MCF 10A (cell line): ENCODE measurements around the gene APBA2. TPM values are rescaled to one million over a fixed set of nuclear protein-coding genes. Genes with fewer than 3 reads are reported as not detected.

Experiments used
- BruUV-seq: library from RNA; stranded (reverse); fragments of 400-500 nt; replicated peaks from 2 replicates; lab custom pipeline; 2021; lab: Mats Ljungman, UMichigan
- CTCF ChIA-PET: fragments of 300-600 bp; sonication (Branson Sonifier 250); formaldehyde crosslinking; extraction: SDS; loops from one replicate; lab custom pipeline; 2021; ENCODE audit warnings: antibody characterized with exemption, inconsistent platforms; lab: Yijun Ruan, JAX
- POLR2A ChIA-PET: fragments of 300-600, 350-650 bp; sonication (Branson Sonifier 250); formaldehyde crosslinking; extraction: SDS; loops from one replicate; lab custom pipeline; 2020; ENCODE audit warnings: antibody characterized with exemption, inconsistent platforms; lab: Yijun Ruan, JAX
- DNase-seq: peaks from one replicate; pipeline ENCODE4 v3.0.0-alpha.2; 2018; ENCODE audit not compliant: unreplicated experiment
- H3K27ac Mint-ChIP-seq: one replicate; pipeline ENCODE4 v1.8.0; 2022; ENCODE audit warnings: mild to moderate bottlenecking, low read depth, mixed read lengths; ENCODE audit not compliant: unreplicated experiment
- H3K27me3 Mint-ChIP-seq: one replicate; pipeline ENCODE4 v1.8.0; 2022; ENCODE audit warnings: mixed read lengths; ENCODE audit not compliant: insufficient read depth, unreplicated experiment
- H3K36me3 Mint-ChIP-seq: one replicate; pipeline ENCODE4 v1.8.0; 2022; ENCODE audit warnings: mild to moderate bottlenecking, moderate library complexity, mixed read lengths; ENCODE audit not compliant: insufficient read depth, unreplicated experiment
- H3K4me1 Mint-ChIP-seq: one replicate; pipeline ENCODE4 v1.8.0; 2022; ENCODE audit warnings: mixed read lengths; ENCODE audit not compliant: insufficient read depth, unreplicated experiment
- H3K4me3 Mint-ChIP-seq: one replicate; pipeline ENCODE4 v1.8.0; 2022; ENCODE audit warnings: mild to moderate bottlenecking, moderate library complexity, mixed read lengths; ENCODE audit not compliant: unreplicated experiment
- H3K9me3 Mint-ChIP-seq: one replicate; pipeline ENCODE4 v1.8.0; 2022; ENCODE audit warnings: mixed read lengths; ENCODE audit not compliant: unreplicated experiment
- CTCF ChIP-seq: fragments of 200-600 bp; IDR thresholded peaks from one replicate; pipeline ENCODE4 v1.8.0; 2022; ENCODE audit warnings: antibody characterized with exemption, mild to moderate bottlenecking; ENCODE audit not compliant: unreplicated experiment
- intact Hi-C: fragments of 100-400 bp; cut with micrococcal nuclease; formaldehyde crosslinking; loops from 2 replicates; pipeline ENCODE4 v1.14.1; 2022
- total RNA-seq: library from RNA; stranded (reverse); gene quantifications from 2 replicates; pipeline ENCODE4 v1.2.3, GENCODE V29; 2022

Gene APBA2
- total RNA-seq, 1 experiment from 2014 or later: not detected

GRCh38 chr15:28901987-28902745, 16.4 kb downstream of the APBA2 start:
- CTCF ChIA-PET: no interaction called here
- intact Hi-C loops: no loop called here
- no peak overlapping the region for H3K4me3 Mint-ChIP-seq
- POLR2A ChIA-PET: no interaction called here
- H3K27me3 Mint-ChIP-seq: peaks cover 10% of the 10 kb centered on the region
- peaks cover 5% of the 10 kb centered on the region for H3K4me1 Mint-ChIP-seq
- H3K9me3 Mint-ChIP-seq: no peaks in the 10 kb centered on the region
- no peak overlapping the region for H3K27ac Mint-ChIP-seq
- no TSS peak for BruUV-seq
- H3K36me3 Mint-ChIP-seq: no peaks in the 10 kb centered on the region
- DNase-seq: no peak
- TF ChIP-seq CTCF: no peak

GRCh38 chr15:28902856-28903255, 17.1 kb downstream of the APBA2 start:
- DNase-seq: no peak
- no peak overlapping the region for H3K4me3 Mint-ChIP-seq
- H3K36me3 Mint-ChIP-seq: no peaks in the 10 kb centered on the region
- CTCF ChIA-PET: no interaction called here
- TF ChIP-seq CTCF: no peak
- peaks cover 4% of the 10 kb centered on the region for H3K4me1 Mint-ChIP-seq
- H3K9me3 Mint-ChIP-seq: no peaks in the 10 kb centered on the region
- BruUV-seq: no TSS peak
- H3K27ac Mint-ChIP-seq: no peak overlapping the region
- peaks cover 17% of the 10 kb centered on the region for H3K27me3 Mint-ChIP-seq
- POLR2A ChIA-PET: no interaction called here
- intact Hi-C loops: no loop called here

- CTCF ChIA-PET: no interaction called here
These were observed 17.8 kb downstream of the APBA2 start for GRCh38 chr15:28903555-28903954.

GRCh38 chr15:28904003-28904402, 18.2 kb downstream of the APBA2 start:
- DNase-seq: no peak
- H3K9me3 Mint-ChIP-seq: no peaks in the 10 kb centered on the region
- H3K27me3 Mint-ChIP-seq: peaks cover 17% of the 10 kb centered on the region
- ChIA-PET POLR2A (no interaction called here), CTCF (no interaction called here)
- no peak overlapping the region for H3K27ac Mint-ChIP-seq
- BruUV-seq: no TSS peak
- H3K36me3 Mint-ChIP-seq: no peaks in the 10 kb centered on the region
- intact Hi-C loops: no loop called here
- H3K4me1 Mint-ChIP-seq: peaks cover 4% of the 10 kb centered on the region
- TF ChIP-seq CTCF: no peak
- no peak overlapping the region for H3K4me3 Mint-ChIP-seq

More at GRCh38 chr15:28903555-28903954, 17.8 kb downstream of the APBA2 start:
- no peak for TF ChIP-seq CTCF
- no peak overlapping the region for H3K27ac Mint-ChIP-seq
- no peaks in the 10 kb centered on the region for H3K36me3 Mint-ChIP-seq
- BruUV-seq: no TSS peak
- POLR2A ChIA-PET: no interaction called here
- DNase-seq: no peak
- peaks cover 4% of the 10 kb centered on the region for H3K4me1 Mint-ChIP-seq
- H3K9me3 Mint-ChIP-seq: no peaks in the 10 kb centered on the region
- H3K4me3 Mint-ChIP-seq: no peak overlapping the region
- peaks cover 17% of the 10 kb centered on the region for H3K27me3 Mint-ChIP-seq
- intact Hi-C loops: no loop called here
